ENCODE results near the gene RABGEF1. TPM values are rescaled to one million over a fixed set of nuclear protein-coding genes. Genes with fewer than 3 reads are reported as not detected.

Gene RABGEF1
- total and polyA plus RNA-seq, 2 donors (not counting 3 experiments of a cell fraction or from before 2014, with no cell fraction given): 11.6 to 15.5 TPM

GRCh38 chr7:66732439-66732838 lies 8.1 kb upstream of the RABGEF1 start:
- BruUV-seq (replicated peaks): no TSS peak

More at GRCh38 chr7:66732439-66732838, 8.1 kb upstream of the RABGEF1 start:
- no peaks in the 10 kb centered on the region for H3K4me1 ChIP-seq (ENCODE audit: control insufficient read depth, extremely low read depth, insufficient read depth, low read length)
- POLR2A ChIA-PET: interaction anchor here (0.9 kb wide), 1 partner anchor 8 kb away, joined by 4 read pairs; the partner anchor contains the start of gene RABGEF1
- H3K4me2 ChIP-seq (ENCODE audit: insufficient read depth, low read length): no peak overlapping the region
- intact Hi-C loops (cut with micrococcal nuclease): no loop called here
- H3K9me1 ChIP-seq (replicated peaks; ENCODE audit: control insufficient read depth, extremely low read depth, insufficient read depth, low read length): no peaks in the 10 kb centered on the region
- CTCF ChIA-PET: no interaction called here
- H3K9ac ChIP-seq (replicated peaks; ENCODE audit: extremely low read depth, insufficient read depth, low read length): no peak overlapping the region
- H2AFZ ChIP-seq (ENCODE audit: low read depth, low read length): no peak overlapping the region
- TF ChIP-seq JUN (IDR thresholded peaks at IDR 0.05; ENCODE audit: borderline replicate concordance, insufficient read depth, insufficient read length, low read depth): no peak
- no peak for TF ChIP-seq POLR2AphosphoS5 (IDR thresholded peaks at IDR 0.05; ENCODE audit: insufficient read depth, low read depth, low read length)
- no peak for TF ChIP-seq EZH2 (IDR thresholded peaks at IDR 0.05; ENCODE audit: borderline replicate concordance, low read depth, low read length, severe bottlenecking)
- no peak for TF ChIP-seq CTCF (IDR thresholded peaks at IDR 0.05; ENCODE audit: extremely low read depth in 1 of 2, insufficient read depth in 1 of 2, low read depth in 1 of 2, low read length in 2 of 2)
- no peak for TF ChIP-seq FOS (IDR thresholded peaks at IDR 0.05; ENCODE audit: borderline replicate concordance, insufficient read depth, low read length)
- TF ChIP-seq GATA2 (IDR thresholded peaks at IDR 0.05; ENCODE audit: insufficient read depth, insufficient read length, low read depth, low read length): no peak
- no peak for TF ChIP-seq POLR2A (IDR thresholded peaks at IDR 0.05; ENCODE audit: low read depth, low read length)
- dilution Hi-C loops (cut with MboI; ENCODE audit: extremely low pct_ligation_motif_present, low sequenced_read_pairs): no loop called here
- no peaks in the 10 kb centered on the region for H3K27me3 ChIP-seq (ENCODE audit: control insufficient read depth in 2 of 2, insufficient read depth in 2 of 2, low read length in 2 of 2)
- FAIRE-seq: no peak
- no peaks in the 10 kb centered on the region for H3K79me2 ChIP-seq (ENCODE audit: control insufficient read depth, insufficient read depth, low read length)
- H3K9me3 ChIP-seq (replicated peaks; ENCODE audit: control insufficient read depth, insufficient read depth, low read length): no peaks in the 10 kb centered on the region
- H3K27ac ChIP-seq (ENCODE audit: insufficient read depth, low read depth, low read length): no peak overlapping the region
- no peaks in the 10 kb centered on the region for H3K36me3 ChIP-seq (ENCODE audit: control insufficient read depth in 2 of 2, extremely low read depth in 1 of 2, insufficient read depth in 2 of 2, low read length in 2 of 2)
- no peak for DNase-seq (ENCODE audit: low read depth, low spot score)
- no peaks in the 10 kb centered on the region for H4K20me1 ChIP-seq (replicated peaks; ENCODE audit: control insufficient read depth, extremely low read depth, insufficient read depth, low read length)
- H3K4me3 ChIP-seq (replicated peaks in 1 of 3; ENCODE audit: insufficient read depth in 1 of 3, low read depth in 1 of 3, low read length in 3 of 3): no peak overlapping the region

Measured in endothelial cell of umbilical vein (primary cell).